Measurements from ENCODE around the gene CMTM5. TPM values are rescaled to one million over a fixed set of nuclear protein-coding genes. Genes with fewer than 3 reads are reported as not detected.

CMTM5 gene
- total and polyA plus RNA-seq, 7 experiments from 2014 or later: not detected

DNA sequence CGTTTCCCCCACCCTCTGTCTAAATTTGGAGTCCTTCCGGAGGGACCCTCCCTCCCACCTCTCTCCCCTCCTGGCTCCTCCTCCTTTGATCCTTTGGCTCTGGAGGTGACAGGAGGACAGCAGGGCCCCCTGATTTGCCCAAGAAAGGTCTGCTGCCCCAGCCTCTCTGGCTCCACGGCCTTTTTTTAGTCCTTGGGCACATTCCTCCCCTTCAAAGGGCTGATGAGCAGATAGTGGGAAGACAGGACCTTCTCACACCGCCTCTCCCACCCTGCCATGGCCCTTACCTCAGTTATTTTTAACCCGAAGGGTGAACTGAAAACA, 31.4 kb downstream of the CMTM5 start:
- Histone ChIP-seq H3K27me3 (ENCODE audit: control insufficient read depth in 2 of 2, insufficient read depth in 2 of 2, low read length in 2 of 2) (no peaks in the 10 kb centered on the region), H3K36me3 (ENCODE audit: control insufficient read depth in 2 of 3, insufficient read depth in 3 of 3, low read length in 3 of 3) (no peaks in the 10 kb centered on the region), H3K4me1 (ENCODE audit: control insufficient read depth in 2 of 2, insufficient read depth in 2 of 2, low read length in 2 of 2) (no peaks in the 10 kb centered on the region), H3K4me3 (ENCODE audit: low read length) (no peak overlapping the region), H3K27ac (ENCODE audit: low read depth, low read length) (no peak overlapping the region), H3K9me3 (ENCODE audit: control insufficient read depth in 2 of 3, low read length in 3 of 3) (no peaks in the 10 kb centered on the region)
- Mint-ChIP-seq H3K27me3 (peaks cover 0 to 26% (median 5%) of the 10 kb centered on the region in 5 donors), H3K36me3 (no peaks in the 10 kb centered on the region), H3K4me1 (no peaks in the 10 kb centered on the region), H3K9me3 (no peaks in the 10 kb centered on the region), H3K27ac (no peak overlapping the region), H3K4me3 (no peak overlapping the region)
- ChIA-PET CTCF (no interaction called here), POLR2A (no interaction called here)
- DNase-seq (no peak), ATAC-seq (no peak)
- intact Hi-C loops (cut with micrococcal nuclease): no loop called here

GRCh38 chr14:23409475-23409874, 32.6 kb downstream of the CMTM5 start:
- POLR2A ChIA-PET: no interaction called here
- Histone ChIP-seq H3K27ac (ENCODE audit: low read depth, low read length) (no peak overlapping the region), H3K4me3 (ENCODE audit: low read length) (no peak overlapping the region), H3K4me1 (ENCODE audit: control insufficient read depth in 2 of 2, insufficient read depth in 2 of 2, low read length in 2 of 2) (no peaks in the 10 kb centered on the region), H3K27me3 (ENCODE audit: control insufficient read depth in 2 of 2, insufficient read depth in 2 of 2, low read length in 2 of 2) (no peaks in the 10 kb centered on the region), H3K36me3 (ENCODE audit: control insufficient read depth in 2 of 3, insufficient read depth in 3 of 3, low read length in 3 of 3) (no peaks in the 10 kb centered on the region), H3K9me3 (ENCODE audit: control insufficient read depth in 2 of 3, low read length in 3 of 3) (no peaks in the 10 kb centered on the region)
- intact Hi-C loops (cut with micrococcal nuclease): no loop called here
- H3K4me3 Mint-ChIP-seq: no peak overlapping the region
- H3K9me3 Mint-ChIP-seq: no peaks in the 10 kb centered on the region
- H3K4me1 Mint-ChIP-seq: no peaks in the 10 kb centered on the region
- DNase-seq (no peak), ATAC-seq (no peak)
- H3K36me3 Mint-ChIP-seq: no peaks in the 10 kb centered on the region
- CTCF ChIA-PET: no interaction called here
- H3K27ac Mint-ChIP-seq: no peak overlapping the region
- H3K27me3 Mint-ChIP-seq: peaks cover 0 to 22% (median 5%) of the 10 kb centered on the region in 5 donors

- Mint-ChIP-seq H3K4me1 (no peaks in the 10 kb centered on the region), H3K36me3 (no peaks in the 10 kb centered on the region), H3K4me3 (no peak overlapping the region), H3K27me3 (peaks cover 0 to 19% (median under 1%) of the 10 kb centered on the region in 5 donors), H3K27ac (no peak overlapping the region), H3K9me3 (no peaks in the 10 kb centered on the region)
- CTCF ChIA-PET: no interaction called here
- Histone ChIP-seq H3K36me3 (ENCODE audit: control insufficient read depth in 2 of 3, insufficient read depth in 3 of 3, low read length in 3 of 3) (no peaks in the 10 kb centered on the region), H3K4me3 (ENCODE audit: low read length) (no peak overlapping the region), H3K27me3 (ENCODE audit: control insufficient read depth in 2 of 2, insufficient read depth in 2 of 2, low read length in 2 of 2) (no peaks in the 10 kb centered on the region), H3K27ac (ENCODE audit: low read depth, low read length) (no peak overlapping the region), H3K4me1 (ENCODE audit: control insufficient read depth in 2 of 2, insufficient read depth in 2 of 2, low read length in 2 of 2) (no peaks in the 10 kb centered on the region), H3K9me3 (ENCODE audit: control insufficient read depth in 2 of 3, low read length in 3 of 3) (no peaks in the 10 kb centered on the region)
- POLR2A ChIA-PET: no interaction called here
- DNase-seq (no peak), ATAC-seq (no peak)
- intact Hi-C loops (cut with micrococcal nuclease): no loop called here
Observed at GRCh38 chr14:23409966-23410635, 33.3 kb downstream of the CMTM5 start.

- DNase-seq (no peak), ATAC-seq (no peak)
- Histone ChIP-seq H3K27me3 (ENCODE audit: control insufficient read depth in 2 of 2, insufficient read depth in 2 of 2, low read length in 2 of 2) (no peaks in the 10 kb centered on the region), H3K4me3 (ENCODE audit: low read length) (no peak overlapping the region), H3K36me3 (ENCODE audit: control insufficient read depth in 2 of 3, insufficient read depth in 3 of 3, low read length in 3 of 3) (no peaks in the 10 kb centered on the region), H3K9me3 (ENCODE audit: control insufficient read depth in 2 of 3, low read length in 3 of 3) (no peaks in the 10 kb centered on the region), H3K4me1 (ENCODE audit: control insufficient read depth in 2 of 2, insufficient read depth in 2 of 2, low read length in 2 of 2) (no peaks in the 10 kb centered on the region), H3K27ac (ENCODE audit: low read depth, low read length) (no peak overlapping the region)
- peaks cover 0 to 20% (median 0%) of the 10 kb centered on the region in 5 donors for H3K27me3 Mint-ChIP-seq
- H3K9me3 Mint-ChIP-seq: no peaks in the 10 kb centered on the region
- no peaks in the 10 kb centered on the region for H3K36me3 Mint-ChIP-seq
- no peaks in the 10 kb centered on the region for H3K4me1 Mint-ChIP-seq
- ChIA-PET POLR2A (no interaction called here), CTCF (no interaction called here)
- H3K4me3 Mint-ChIP-seq: no peak overlapping the region
- intact Hi-C loops (cut with micrococcal nuclease): no loop called here
- H3K27ac Mint-ChIP-seq: no peak overlapping the region
Observed at GRCh38 chr14:23411563-23412525, 35.0 kb downstream of the CMTM5 start.

- DNase-seq: no peak
Observed at GRCh38 chr14:23413681-23414080, 36.8 kb downstream of the CMTM5 start.

GRCh38 chr14:23414254-23414653, 37.4 kb downstream of the CMTM5 start:
- H3K4me1 ChIP-seq (ENCODE audit: control insufficient read depth in 2 of 2, insufficient read depth in 2 of 2, low read length in 2 of 2): no peaks in the 10 kb centered on the region
- no peak overlapping the region for H3K4me3 ChIP-seq (ENCODE audit: low read length)
- H3K9me3 ChIP-seq (ENCODE audit: control insufficient read depth in 2 of 3, low read length in 3 of 3): no peaks in the 10 kb centered on the region
- ChIA-PET CTCF (no interaction called here), POLR2A (no interaction called here)
- no peaks in the 10 kb centered on the region for H3K9me3 Mint-ChIP-seq
- H3K4me3 Mint-ChIP-seq: no peak overlapping the region
- DNase-seq (no peak), ATAC-seq (no peak)
- H3K27me3 Mint-ChIP-seq: peaks cover 0 to 15% (median 0%) of the 10 kb centered on the region in 5 donors
- H3K36me3 ChIP-seq (ENCODE audit: control insufficient read depth in 2 of 3, insufficient read depth in 3 of 3, low read length in 3 of 3): no peaks in the 10 kb centered on the region
- no peaks in the 10 kb centered on the region for H3K36me3 Mint-ChIP-seq
- H3K27ac ChIP-seq (ENCODE audit: low read depth, low read length): no peak overlapping the region
- no peaks in the 10 kb centered on the region for H3K27me3 ChIP-seq (ENCODE audit: control insufficient read depth in 2 of 2, insufficient read depth in 2 of 2, low read length in 2 of 2)
- intact Hi-C loops (cut with micrococcal nuclease): no loop called here
- no peaks in the 10 kb centered on the region for H3K4me1 Mint-ChIP-seq
- no peak overlapping the region for H3K27ac Mint-ChIP-seq

More at GRCh38 chr14:23413681-23414080, 36.8 kb downstream of the CMTM5 start:
- ChIA-PET POLR2A (no interaction called here), CTCF (no interaction called here)
- no peaks in the 10 kb centered on the region for H3K9me3 ChIP-seq (ENCODE audit: control insufficient read depth in 2 of 3, low read length in 3 of 3)
- no peak overlapping the region for H3K27ac Mint-ChIP-seq
- H3K36me3 ChIP-seq (ENCODE audit: control insufficient read depth in 2 of 3, insufficient read depth in 3 of 3, low read length in 3 of 3): no peaks in the 10 kb centered on the region
- no peaks in the 10 kb centered on the region for H3K9me3 Mint-ChIP-seq
- H3K4me3 ChIP-seq (ENCODE audit: low read length): no peak overlapping the region
- H3K4me1 ChIP-seq (ENCODE audit: control insufficient read depth in 2 of 2, insufficient read depth in 2 of 2, low read length in 2 of 2): no peaks in the 10 kb centered on the region
- H3K27me3 Mint-ChIP-seq: peaks cover 0 to 14% (median 0%) of the 10 kb centered on the region in 5 donors
- no peaks in the 10 kb centered on the region for H3K36me3 Mint-ChIP-seq
- H3K27me3 ChIP-seq (ENCODE audit: control insufficient read depth in 2 of 2, insufficient read depth in 2 of 2, low read length in 2 of 2): no peaks in the 10 kb centered on the region
- ATAC-seq: no peak
- intact Hi-C loops (cut with micrococcal nuclease): no loop called here
- no peak overlapping the region for H3K27ac ChIP-seq (ENCODE audit: low read depth, low read length)
- no peaks in the 10 kb centered on the region for H3K4me1 Mint-ChIP-seq
- H3K4me3 Mint-ChIP-seq: no peak overlapping the region
